ENCODE data around the gene APOBEC4. TPM values are rescaled to one million over a fixed set of nuclear protein-coding genes. Genes with fewer than 3 reads are reported as not detected.

The APOBEC4 gene, protein sequence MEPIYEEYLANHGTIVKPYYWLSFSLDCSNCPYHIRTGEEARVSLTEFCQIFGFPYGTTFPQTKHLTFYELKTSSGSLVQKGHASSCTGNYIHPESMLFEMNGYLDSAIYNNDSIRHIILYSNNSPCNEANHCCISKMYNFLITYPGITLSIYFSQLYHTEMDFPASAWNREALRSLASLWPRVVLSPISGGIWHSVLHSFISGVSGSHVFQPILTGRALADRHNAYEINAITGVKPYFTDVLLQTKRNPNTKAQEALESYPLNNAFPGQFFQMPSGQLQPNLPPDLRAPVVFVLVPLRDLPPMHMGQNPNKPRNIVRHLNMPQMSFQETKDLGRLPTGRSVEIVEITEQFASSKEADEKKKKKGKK
- total RNA-seq: not detected in 2 replicates

DNA sequence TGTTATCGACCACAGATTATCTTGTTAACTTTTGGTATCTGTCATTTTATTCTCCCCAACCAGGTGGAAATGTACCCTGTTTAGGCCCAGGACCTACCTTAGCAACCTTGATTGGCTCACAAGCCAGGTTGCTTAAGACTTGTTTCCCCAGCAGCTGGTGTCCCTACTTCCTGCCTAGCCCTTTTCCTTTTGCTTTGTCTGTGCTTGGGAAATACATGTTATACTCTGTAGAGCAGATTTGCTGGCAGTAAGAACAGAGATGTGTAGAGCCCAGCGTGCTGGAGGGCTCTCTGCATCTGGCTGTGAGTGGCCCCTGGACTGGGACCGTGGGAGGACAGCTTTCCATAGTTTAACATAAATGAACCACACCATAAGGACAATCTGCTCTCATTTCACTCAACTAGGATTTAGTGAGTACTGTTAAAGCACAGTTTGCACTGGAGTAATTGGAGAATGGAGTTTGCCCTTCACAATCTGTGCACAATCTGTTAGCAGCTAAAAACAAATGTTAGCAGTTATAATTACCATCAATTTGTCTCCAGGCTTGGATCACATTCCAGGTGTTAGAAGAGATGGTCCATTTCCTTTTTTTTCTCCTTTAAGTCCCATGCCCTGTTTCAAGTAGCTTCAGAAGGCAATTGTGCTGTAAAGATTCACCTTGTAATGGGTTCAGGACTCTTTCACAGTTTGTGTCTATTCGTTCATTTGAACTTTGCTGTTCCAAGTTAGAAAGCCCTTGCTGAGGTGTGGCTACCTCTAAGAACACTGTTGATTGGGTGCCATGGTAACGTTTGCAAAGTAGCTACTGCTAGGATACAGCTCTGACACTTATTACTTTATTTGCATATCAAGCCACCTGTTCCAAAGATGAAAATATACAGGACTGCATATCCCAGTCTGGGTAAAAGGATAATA lies at the start of gene APOBEC4:
Gene APOBEC4 (minus strand): TSS at position 770 of the 915 bp plus-strand sequence. CDS start 4,535 bp downstream, outside the sequence.

DNA sequence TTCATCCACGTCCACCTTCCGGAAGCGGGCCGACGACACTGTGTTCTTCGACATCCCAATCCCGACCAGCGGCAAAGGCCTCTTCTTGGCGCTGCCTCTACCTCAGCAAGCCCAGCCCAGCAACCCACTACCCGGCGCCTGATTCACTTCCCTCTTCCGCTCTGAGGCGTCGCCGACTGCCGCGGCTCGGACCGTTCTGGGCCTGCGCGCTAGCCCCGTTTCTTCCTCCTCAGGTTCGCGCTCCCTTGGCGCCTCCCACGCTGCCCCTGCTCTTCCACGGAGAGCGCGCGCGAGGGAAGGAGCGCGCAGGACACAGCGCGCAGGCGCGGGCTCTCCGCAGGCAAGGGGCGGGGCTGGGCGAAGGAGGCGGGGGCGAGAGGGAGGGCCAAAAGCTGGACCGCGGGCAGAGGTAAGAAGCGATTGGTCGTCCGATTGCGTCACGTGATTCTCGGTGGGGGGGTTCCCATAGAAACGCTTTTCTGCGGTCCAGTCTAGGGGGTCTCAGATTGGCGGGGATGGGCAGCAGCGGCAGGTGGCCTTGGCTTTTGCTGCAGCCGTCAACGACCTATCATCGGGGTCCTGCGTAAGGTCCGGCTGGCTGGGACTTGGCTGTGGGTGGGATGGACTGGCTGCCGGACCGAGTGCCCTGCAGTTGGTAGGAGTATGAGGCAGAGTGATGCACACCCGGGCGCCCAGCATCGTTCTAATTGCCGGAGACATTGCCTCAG lies 17.3 kb downstream of the APOBEC4 start, which contains the start of gene ARPC5:
Gene ARPC5 (minus strand): TSS at position 178 of the 728 bp plus-strand sequence. CDS start 124 bp downstream, at position 54.

Other genes starting within 250 kb of the APOBEC4 start
- under 0.01 and 0.11 TPM in 2 replicates for gene NMNAT2, start 234.9 kb downstream of the APOBEC4 start, total RNA-seq
- 18.5 and 26.5 TPM in 2 replicates for gene SMG7, start 180.8 kb downstream of the APOBEC4 start, total RNA-seq
- 8.6 and 48.4 TPM in 2 replicates for gene NCF2, start 62.9 kb downstream of the APOBEC4 start, total RNA-seq
- gene ARPC5, start 17.5 kb downstream of the APOBEC4 start, total RNA-seq: 25.1 and 103 TPM in 2 replicates
- 1.2 and 4.3 TPM in 2 replicates for gene RGL1, start 151.8 kb upstream of the APOBEC4 start, total RNA-seq